SK-N-MC (cell line): ENCODE results near the gene PCDHGB7.
"Not testable (repeated sequence)": the region's sequence is repeated elsewhere in the genome, so short reads cannot be mapped to it uniquely, and the experiment has no call there.

Source experiments
- DNase-seq: peaks from one replicate; pipeline ENCODE4 v3.0.0-alpha.2; 2011; ENCODE audit warnings: low read depth, low spot score
- H3K27ac ChIP-seq: fragments of 200-600 bp; sonication (generic); 2 replicates; pipeline ENCODE4 v1.5.1; 2016; ENCODE audit warnings: mixed run types
- H3K36me3 ChIP-seq: fragments of 200-600 bp; sonication (generic); 2 replicates; pipeline ENCODE4 v1.6.1; 2017; ENCODE audit warnings: antibody characterized with exemption, low read length, mixed read lengths; ENCODE audit not compliant: insufficient read depth
- H3K4me3 ChIP-seq: fragments of 200-600 bp; sonication (generic); 2 replicates; pipeline ENCODE4 v1.5.1; 2016
- H3K9ac ChIP-seq: fragments of 200-600 bp; sonication (generic); 2 replicates; pipeline ENCODE4 v1.8.0; 2017; ENCODE audit warnings: mixed run types, mixed read lengths; ENCODE audit not compliant: insufficient read length
- H3K9me3 ChIP-seq: fragments of 200-600 bp; sonication (generic); 2 replicates; pipeline ENCODE4 v1.6.1; 2017; ENCODE audit warnings: low read depth, mild to moderate bottlenecking, antibody characterized with exemption, low read length, moderate library complexity, mixed read lengths
- EZH2 ChIP-seq: fragments of 200-600 bp; sonication (generic); IDR thresholded peaks from one replicate; pipeline ENCODE4 v1.6.1; 2017; ENCODE audit warnings: antibody characterized with exemption
- FOXP2 ChIP-seq: optimal IDR thresholded peaks from 2 replicates; pipeline ENCODE3; 2011; ENCODE audit warnings: mild to moderate bottlenecking, moderate library complexity; ENCODE audit not compliant: insufficient read depth; ENCODE audit errors: extremely low read length, control extremely low read depth
- POLR2AphosphoS5 ChIP-seq: IDR thresholded peaks from 2 replicates; pipeline ENCODE4 v1.6.1; 2012; ENCODE audit warnings: mild to moderate bottlenecking, low read depth, low read length, borderline replicate concordance

PCDHGB7 gene

DNA sequence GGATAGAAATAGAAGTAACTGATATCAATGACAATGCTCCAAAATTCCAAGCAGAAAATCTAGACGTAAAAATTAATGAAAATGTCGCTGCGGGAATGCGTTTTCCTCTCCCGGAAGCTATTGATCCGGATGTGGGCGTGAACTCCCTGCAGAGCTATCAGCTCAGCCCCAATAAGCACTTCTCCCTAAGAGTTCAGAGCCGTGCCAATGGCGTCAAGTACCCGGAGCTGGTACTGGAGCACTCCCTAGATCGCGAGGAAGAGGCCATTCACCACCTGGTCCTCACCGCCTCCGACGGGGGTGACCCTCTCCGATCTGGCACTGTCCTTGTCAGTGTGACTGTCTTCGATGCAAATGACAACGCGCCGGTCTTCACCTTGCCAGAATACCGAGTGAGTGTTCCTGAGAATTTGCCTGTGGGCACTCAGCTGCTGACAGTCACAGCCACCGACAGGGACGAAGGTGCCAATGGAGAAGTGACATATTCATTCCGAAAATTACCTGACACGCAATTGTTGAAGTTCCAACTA lies 3.9 kb upstream of the PCDHGB7 start:
- Histone ChIP-seq H3K4me3 (no peak overlapping the region), H3K9ac (no peak overlapping the region), H3K9me3 (no peaks in the 10 kb centered on the region), H3K27ac (no peak overlapping the region), H3K36me3 (no peaks in the 10 kb centered on the region)
- no peak for TF ChIP-seq POLR2AphosphoS5
- TF ChIP-seq EZH2 = no peak
- no peak for TF ChIP-seq FOXP2
- no peak for DNase-seq

DNA sequence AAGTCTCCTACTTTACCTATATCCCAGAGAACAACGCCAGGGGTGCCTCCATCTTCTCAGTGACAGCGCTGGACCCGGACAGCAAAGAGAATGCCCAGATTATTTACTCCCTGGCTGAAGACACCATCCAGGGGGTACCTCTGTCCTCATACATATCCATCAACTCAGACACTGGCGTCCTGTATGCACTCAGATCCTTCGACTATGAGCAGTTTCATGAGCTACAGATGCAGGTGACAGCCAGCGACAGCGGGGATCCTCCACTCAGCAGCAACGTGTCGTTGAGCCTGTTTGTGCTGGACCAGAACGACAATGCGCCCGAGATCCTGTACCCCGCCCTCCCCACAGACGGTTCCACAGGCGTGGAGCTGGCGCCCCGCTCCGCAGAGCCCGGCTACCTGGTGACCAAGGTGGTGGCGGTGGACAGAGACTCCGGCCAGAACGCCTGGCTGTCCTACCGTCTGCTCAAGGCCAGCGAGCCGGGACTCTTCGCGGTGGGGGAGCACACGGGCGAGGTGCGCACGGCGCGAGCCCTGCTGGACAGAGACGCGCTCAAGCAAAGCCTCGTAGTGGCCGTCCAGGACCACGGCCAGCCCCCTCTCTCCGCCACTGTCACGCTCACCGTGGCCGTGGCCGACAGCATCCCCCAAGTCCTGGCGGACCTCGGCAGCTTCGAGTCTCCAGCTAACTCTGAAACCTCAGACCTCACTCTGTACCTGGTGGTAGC lies 2.8 kb upstream of the PCDHGB7 start:
- not testable (repeated sequence) for H3K9ac ChIP-seq

DNA sequence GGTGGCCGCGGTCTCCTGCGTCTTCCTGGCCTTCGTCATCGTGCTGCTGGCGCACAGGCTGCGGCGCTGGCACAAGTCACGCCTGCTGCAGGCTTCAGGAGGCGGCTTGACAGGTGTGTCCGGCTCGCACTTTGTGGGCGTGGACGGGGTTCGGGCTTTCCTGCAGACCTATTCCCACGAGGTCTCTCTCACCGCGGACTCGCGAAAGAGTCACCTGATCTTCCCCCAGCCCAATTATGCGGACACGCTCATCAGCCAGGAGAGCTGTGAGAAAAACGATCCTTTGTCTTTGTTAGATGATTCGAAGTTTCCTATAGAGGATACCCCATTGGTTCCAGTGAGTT lies 2.2 kb upstream of the PCDHGB7 start:
- not testable (repeated sequence) for H3K9me3 ChIP-seq, H3K27ac ChIP-seq, DNase-seq, H3K9ac ChIP-seq, H3K36me3 ChIP-seq, H3K4me3 ChIP-seq

More for the DNA sequence above, 2.8 kb upstream of the PCDHGB7 start:
- not testable (repeated sequence) for H3K36me3 ChIP-seq, H3K27ac ChIP-seq, H3K9me3 ChIP-seq, H3K4me3 ChIP-seq, DNase-seq

DNA sequence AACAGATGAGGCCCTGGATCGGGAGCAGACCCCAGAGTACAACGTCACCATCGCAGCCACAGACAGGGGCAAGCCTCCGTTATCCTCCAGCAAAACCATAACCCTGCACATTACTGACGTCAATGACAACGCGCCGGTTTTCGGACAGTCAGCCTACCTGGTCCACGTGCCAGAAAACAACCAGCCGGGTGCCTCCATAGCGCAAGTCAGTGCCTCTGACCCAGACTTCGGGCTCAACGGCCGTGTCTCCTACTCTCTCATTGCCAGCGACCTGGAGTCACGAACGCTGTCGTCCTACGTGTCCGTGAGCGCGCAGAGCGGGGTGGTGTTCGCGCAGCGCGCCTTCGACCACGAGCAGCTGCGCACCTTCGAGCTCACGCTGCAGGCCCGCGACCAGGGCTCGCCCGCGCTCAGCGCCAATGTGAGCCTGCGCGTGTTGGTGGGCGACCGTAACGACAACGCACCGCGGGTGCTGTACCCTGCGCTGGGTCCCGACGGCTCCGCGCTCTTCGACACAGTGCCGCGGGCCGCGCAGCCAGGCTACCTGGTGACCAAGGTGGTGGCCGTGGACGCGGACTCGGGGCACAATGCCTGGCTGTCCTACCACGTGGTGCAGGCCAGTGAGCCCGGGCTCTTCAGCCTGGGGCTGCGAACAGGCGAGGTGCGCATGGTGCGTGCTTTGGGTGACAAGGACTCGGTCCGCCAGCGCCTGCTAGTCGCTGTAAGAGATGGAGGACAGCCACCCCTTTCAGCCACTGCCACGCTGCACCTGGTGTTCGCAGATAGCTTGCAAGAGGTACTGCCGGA lies 1.8 kb downstream of the PCDHGB7 start:
- Histone ChIP-seq H3K9ac (no peak overlapping the region), H3K4me3 (no peak overlapping the region), H3K27ac (no peak overlapping the region), H3K9me3 (no peaks in the 10 kb centered on the region; the same call in 1 of the 2 replicates), H3K36me3 (no peaks in the 10 kb centered on the region; the same call in 1 of the 2 replicates)
- no peak for DNase-seq
- TF ChIP-seq FOXP2 (no peak), EZH2 (no peak), POLR2AphosphoS5 (no peak)

DNA sequence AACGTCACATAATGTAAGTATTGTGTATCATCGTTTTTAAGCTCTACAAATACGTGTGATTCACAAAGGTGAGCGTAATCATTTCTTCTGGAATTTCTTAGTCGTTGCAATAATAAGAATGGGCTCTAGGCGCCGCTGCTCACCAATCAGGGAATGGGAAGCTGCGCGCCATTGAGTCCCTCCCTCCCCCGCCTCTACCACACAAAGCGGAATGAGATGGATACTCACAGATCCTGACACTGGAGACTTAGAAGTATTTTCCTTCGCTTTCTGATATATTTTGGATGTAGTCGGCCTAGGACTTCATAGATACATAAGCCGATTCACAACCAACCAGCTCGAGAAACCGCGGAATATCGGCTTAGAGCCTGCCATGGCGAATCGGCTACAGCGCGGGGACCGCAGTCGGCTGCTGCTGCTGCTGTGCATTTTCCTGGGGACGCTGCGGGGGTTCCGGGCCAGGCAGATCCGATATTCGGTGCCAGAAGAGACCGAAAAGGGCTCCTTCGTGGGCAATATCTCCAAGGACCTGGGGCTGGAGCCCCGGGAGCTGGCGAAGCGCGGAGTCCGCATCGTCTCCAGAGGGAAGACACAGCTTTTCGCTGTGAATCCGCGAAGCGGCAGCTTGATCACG lies 3.5 kb downstream of the PCDHGB7 start, which contains the start of gene PCDHGA11:
TSS of gene PCDHGA11 (plus strand) at position 197 of the 634 bp plus-strand sequence. CDS start at position 374, 177 bp downstream.
- TF ChIP-seq EZH2 (no peak), POLR2AphosphoS5 (no peak), FOXP2 (no peak)
- Histone ChIP-seq H3K9ac (peak within 1 kb of the TSS; percentile 63), H3K36me3 (peaks cover 6% of the 10 kb centered on the region; the same call in 1 of the 2 replicates), H3K4me3 (peak within 1 kb of the TSS; percentile 76), H3K27ac (0 out of 2 replicates have a peak within 1 kb of the TSS, but pooled peaks have one; percentile 19), H3K9me3 (no peaks in the 10 kb centered on the region; the same call in 1 of the 2 replicates)
- peak; percentile 55 for DNase-seq

DNA sequence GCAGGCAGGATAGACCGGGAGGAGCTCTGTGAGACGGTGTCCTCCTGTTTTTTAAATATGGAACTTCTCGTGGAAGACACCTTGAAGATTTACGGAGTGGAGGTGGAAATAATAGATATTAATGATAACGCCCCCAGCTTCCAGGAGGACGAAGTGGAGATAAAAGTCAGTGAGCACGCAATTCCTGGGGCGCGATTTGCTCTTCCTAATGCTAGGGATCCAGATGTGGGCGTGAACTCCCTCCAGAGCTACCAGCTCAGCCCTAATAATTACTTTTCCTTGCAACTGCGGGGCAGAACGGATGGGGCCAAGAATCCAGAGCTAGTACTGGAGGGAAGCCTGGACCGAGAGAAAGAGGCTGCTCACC lies 4.0 kb downstream of the PCDHGB7 start:
- no peak for DNase-seq
- Histone ChIP-seq H3K9ac (peak overlapping the region; percentile 63), H3K36me3 (peaks cover 6% of the 10 kb centered on the region; the same call in 1 of the 2 replicates), H3K4me3 (peak overlapping the region; percentile 76), H3K27ac (0 out of 2 replicates have a peak overlapping the region, but pooled peaks have one; percentile 19), H3K9me3 (no peaks in the 10 kb centered on the region; the same call in 1 of the 2 replicates)
- TF ChIP-seq EZH2 = no peak
- TF ChIP-seq POLR2AphosphoS5 = no peak
- no peak for TF ChIP-seq FOXP2

DNA sequence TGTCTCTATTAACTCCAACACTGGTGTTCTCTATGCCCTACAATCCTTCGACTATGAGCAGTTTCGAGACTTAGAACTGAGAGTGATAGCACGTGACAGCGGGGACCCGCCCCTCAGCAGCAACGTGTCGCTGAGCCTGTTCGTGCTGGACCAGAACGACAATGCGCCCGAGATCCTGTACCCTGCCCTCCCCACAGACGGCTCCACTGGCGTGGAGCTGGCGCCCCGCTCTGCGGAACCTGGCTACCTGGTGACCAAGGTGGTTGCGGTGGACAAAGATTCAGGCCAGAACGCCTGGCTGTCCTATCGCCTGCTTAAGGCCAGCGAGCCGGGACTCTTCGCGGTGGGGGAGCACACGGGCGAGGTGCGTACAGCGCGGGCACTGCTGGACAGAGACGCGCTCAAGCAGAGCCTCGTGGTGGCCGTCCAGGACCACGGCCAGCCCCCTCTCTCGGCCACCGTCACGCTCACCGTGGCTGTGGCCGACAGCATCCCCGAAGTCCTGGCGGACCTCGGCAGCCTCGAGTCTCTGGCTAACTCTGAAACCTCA lies 5.3 kb downstream of the PCDHGB7 start:
- Histone ChIP-seq H3K27ac (no peak overlapping the region), H3K4me3 (no peak overlapping the region), H3K9ac (no peak overlapping the region), H3K36me3 (peaks cover 12% of the 10 kb centered on the region), H3K9me3 (no peaks in the 10 kb centered on the region; the same call in 1 of the 2 replicates)
- TF ChIP-seq POLR2AphosphoS5 (no peak), EZH2 (no peak), FOXP2 (no peak)
- DNase-seq = no peak

DNA sequence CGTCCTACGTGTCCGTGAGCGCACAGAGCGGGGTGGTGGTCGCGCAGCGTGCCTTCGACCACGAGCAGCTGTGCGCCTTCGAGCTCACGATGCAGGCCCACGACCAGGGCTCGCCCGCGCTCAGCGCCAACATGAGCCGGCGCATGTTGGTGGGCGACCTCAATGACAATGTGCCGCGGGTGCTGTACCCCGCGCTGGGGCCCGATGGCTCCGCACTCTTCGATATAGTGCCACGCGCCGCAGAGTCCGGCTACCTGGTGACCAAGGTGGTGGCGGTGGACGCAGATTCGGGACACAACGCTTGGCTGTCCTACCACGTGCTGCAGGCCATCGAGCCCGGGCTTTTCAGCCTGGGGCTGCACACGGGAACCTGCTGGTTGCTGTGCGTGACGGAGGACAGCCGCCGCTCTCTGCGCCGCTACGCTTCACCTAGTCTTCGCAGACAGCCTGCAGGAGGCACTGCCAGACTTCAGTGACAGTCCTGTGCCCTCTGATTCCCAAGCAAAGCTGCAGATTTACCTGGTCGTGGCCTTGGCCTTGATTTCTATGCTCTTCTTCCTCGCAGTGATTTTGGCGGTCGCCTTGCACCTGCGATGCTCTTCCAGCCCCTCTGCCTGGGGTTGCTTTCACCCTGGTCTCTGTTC lies 10.4 kb downstream of the PCDHGB7 start:
- H3K36me3 ChIP-seq = peaks cover 25% of the 10 kb centered on the region
- H3K4me3 ChIP-seq = no peak overlapping the region
- no peak overlapping the region for H3K27ac ChIP-seq
- no peak for DNase-seq
- H3K9me3 ChIP-seq = no peaks in the 10 kb centered on the region
- TF ChIP-seq FOXP2 (no peak), POLR2AphosphoS5 (no peak), EZH2 (no peak)
- H3K9ac ChIP-seq = no peak overlapping the region
